ENCODE measurements around the gene TMEM167B.

TMEM167B gene

GRCh38 chr1:109083501-109083900 lies 7.1 kb upstream of the TMEM167B start:
- DNase-seq = no peak

DNA sequence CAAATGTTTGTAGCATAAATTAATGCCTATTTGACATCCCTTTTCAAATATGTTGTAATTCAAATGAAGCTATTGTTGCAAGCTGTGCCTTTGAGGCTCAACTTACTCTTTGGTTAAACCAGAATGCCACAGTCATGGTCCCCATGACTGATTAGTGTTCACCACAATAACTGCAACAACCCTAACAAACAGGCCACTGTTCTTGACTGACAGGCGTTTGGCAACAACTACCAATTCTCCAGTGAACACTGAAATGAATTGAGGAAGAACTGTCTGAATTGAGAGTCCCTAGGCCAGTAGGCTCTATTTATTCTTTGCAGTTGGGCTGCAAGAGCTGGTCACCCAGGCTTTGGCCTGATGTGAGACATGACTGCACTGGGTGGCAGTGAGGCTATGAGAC lies 6.6 kb upstream of the TMEM167B start:
- no peak for DNase-seq

- DNase-seq = no peak
Observed at GRCh38 chr1:109084563-109085517, 5.7 kb upstream of the TMEM167B start.

- DNase-seq = peak; percentile 23 to 43
Observed at GRCh38 chr1:109089242-109090015, 1.1 kb upstream of the TMEM167B start.

DNA sequence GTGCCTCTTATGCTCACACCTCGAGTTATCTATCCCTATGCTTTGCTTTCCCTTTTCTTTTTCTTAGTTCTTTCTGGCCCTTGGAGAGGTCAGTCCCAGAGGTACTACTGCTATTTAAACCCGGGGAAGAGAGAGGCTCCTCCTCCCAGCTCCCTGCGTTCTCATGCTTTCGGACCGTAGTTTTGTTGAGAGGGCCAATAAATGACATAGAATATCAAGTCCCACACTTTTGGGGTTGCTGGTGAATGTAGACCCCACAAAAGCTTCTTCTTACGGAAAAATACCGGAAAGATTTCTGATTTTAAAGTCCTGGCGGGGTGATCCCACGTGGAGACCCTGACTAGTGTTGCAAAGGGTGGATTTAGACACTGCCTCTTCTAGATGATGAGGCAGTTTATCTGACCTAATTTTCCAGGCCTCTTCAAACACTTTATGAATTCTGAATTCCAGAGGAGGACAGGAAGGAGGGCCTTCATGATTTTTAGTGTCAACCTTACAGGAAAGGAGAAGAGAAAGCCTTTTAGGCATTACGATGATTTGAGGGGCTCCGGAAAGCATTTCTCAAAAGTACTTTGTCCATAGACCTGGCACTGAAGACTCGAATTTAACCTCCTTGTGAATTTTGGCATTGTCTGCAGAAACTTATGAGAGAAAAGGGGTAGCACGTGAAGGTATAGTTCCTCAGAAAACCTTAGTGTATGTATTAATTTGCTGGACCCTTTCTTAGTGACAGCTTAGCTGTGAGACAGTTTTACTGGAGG lies 694 bp downstream of the TMEM167B start:
- DNase-seq = no peak

GRCh38 chr1:109091839-109092193 lies 1.3 kb downstream of the TMEM167B start:
- no peak for DNase-seq

DNA sequence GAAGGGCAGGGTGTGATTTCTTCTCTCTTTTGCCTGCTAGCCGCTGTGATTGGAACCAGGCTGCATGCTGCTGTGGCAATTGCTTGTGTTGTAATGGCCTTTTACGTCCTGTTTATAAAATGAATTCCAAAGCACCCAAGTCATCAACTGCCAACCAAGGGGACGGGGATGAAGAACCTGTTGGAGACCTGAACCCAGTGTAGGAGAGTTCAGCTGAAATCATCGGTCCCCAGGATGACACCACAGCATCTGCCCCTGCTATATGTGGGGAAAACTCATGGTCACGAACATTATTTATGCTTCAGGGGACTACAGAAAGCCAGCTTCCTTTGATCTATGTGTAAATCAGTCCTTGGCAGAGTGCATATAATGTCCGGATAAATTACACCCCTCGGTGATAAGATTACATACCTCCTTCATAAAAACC lies 3.8 kb downstream of the TMEM167B start:
- no peak for DNase-seq

DNA sequence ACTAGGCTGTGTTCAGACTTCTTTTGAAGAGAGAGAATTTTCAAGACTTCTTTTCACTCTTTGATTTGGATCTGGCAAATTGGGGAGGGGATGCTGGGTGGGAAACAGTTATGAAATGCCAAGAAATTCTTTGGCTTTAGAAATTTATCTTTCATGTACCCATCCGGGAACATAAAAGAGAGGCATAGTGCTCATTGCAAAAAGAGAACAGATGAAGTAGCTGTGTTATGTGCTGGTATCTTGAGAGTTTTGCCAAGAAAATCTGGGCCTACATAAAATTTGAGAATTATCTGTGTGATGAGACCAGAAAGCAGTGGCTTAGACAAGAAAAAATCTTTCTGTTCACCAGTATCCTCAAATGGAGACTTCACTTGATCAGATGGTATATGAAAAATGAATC lies 4.3 kb downstream of the TMEM167B start:
- no peak for DNase-seq

DNA sequence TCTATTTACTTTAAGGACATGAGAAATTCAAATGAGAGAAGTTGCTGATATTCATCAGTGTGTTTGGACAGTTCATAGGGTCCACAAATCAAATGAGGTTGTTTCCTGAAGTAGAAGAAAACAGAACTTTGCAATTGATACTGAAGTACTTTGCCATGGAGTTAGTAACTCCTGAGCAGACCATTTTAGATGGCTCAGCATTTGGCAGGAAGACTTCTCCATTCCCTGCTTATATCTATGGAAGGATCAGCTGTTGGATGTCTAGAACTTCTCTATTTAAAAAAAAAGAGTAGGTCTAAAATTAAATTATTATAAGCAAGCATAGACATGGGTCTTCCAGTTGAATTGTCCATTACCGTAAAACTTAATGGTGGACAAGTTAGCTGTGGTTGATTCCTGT lies 5.1 kb downstream of the TMEM167B start:
- DNase-seq = no peak

DNA sequence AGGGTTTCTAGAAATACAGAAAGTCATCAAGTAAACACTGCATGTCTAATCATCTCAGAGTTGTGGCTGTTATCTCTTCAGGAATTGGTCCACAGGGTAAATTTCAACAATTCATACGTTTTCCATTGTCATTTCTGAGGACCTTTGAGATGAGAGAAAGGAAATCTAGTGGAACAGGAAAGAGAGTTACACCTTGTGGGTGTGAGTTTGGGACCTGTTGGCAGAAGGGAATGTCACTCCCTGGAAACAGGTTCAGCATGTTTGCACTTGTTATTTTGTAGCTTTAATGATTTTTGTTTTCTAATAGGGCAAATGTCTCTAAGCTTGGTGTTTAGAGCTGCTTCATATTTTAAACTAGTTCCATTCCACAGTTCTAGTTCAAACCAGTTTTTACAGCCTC lies 5.6 kb downstream of the TMEM167B start:
- no peak for DNase-seq

DNA sequence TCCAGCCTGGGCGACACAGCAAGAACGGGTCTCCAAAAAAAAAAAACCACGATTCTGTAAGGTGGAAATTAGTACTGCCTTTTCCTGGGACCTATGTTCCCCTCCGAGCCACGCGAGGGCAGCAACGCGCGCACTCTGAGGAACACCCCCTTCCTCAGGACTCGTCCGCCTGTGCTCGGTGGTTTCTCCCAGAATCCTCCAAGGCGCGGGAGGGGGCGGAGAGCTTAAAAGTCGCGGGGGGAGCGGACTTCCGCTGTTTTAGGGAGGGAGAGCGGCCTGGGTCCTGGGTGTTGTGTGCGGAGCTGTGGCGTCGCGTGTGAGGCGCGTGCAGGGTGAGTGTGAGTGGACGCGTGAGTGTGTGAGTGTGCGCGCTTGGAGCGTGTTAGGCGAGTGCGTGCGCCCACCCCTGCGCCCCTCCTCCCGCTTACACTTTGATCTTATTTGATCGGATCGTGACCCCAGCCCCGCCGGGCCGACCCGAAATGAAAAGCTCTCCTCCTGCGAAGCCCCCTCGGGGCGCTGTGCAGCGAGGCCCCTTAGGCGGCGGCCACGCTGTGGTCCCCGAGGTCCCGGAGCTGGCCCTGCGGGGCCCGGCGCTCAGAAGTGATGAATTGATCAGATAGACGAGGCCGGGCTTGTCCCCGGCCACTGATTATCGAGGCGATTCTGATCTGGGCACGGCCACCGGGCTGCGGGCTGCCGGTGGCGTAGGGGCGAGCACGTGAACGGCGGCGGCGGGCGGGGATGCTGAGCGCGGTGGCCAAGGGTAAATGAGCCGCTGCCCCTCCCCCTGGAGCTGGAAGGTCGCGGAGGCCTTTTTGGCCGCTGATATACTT lies 9.6 kb downstream of the TMEM167B start:
- peak; percentile 97 for DNase-seq

- DNase-seq = no peak
Observed at GRCh38 chr1:109104364-109105151, 14.0 kb downstream of the TMEM167B start.

GRCh38 chr1:109105881-109106280 lies 15.3 kb downstream of the TMEM167B start:
- no peak for DNase-seq

GRCh38 chr1:109107785-109108184 lies 17.2 kb downstream of the TMEM167B start:
- no peak for DNase-seq

GRCh38 chr1:109109906-109110305 lies 19.3 kb downstream of the TMEM167B start:
- DNase-seq = no peak

DNA sequence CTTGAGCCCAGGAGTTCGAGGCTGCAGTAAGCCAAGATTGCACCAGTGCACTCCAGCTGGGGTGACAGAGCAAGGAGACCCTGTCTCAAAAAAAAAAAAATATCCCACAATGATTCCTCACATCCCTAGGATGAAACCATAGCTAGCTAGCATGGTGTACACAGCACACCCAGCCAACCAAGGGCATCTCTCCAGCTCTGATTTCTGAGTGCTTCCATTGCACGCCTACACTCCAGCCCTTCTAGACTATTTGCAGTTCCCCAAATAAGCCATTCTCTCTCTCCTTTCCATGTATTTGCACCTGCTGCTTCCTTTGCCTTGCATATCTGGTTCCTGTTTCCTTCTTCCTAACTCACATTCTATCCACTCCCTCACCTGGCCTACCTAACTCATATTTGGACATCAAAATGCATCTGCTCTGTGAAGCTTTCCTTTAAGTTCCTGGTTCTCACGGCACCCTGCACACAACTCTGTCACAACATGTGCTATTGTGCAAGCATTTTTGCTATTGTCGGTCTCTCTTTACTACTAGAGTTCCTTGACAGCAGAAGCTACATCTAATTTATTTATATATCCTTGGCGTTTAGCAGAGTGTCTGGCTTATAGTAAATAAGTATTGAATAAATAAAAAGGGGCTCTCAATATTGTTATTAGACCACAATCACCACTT lies 21.0 kb downstream of the TMEM167B start:
- no peak for DNase-seq

DNA sequence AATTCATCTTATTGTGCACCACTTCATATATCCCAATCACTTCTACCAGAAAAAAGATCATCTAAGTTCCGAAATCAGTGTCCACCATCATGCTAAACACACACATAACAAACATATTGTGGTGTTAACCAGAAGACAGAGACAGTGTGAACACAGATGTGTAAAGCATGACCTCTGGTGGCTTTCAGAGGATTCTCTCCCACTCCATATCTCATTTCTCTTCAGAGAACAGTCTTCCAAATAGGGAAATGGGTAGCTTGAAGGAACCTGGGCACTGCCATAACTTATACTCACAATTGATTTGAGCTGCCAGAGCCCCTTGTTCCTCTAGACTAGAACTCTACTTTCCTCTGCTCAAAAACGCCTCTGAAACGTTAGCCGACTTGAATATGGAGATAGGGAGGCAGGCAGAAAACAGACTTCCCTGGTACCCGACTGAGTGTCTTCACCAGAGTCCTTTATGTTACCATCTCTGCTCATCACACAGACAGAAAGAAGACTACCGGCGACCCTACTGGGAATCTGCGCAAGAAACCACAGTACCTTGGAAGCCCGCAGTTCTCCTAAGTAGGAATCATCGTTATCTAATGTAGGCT lies 21.6 kb downstream of the TMEM167B start:
- peak in 1 of 2 donors; percentile 40 for DNase-seq

DNA sequence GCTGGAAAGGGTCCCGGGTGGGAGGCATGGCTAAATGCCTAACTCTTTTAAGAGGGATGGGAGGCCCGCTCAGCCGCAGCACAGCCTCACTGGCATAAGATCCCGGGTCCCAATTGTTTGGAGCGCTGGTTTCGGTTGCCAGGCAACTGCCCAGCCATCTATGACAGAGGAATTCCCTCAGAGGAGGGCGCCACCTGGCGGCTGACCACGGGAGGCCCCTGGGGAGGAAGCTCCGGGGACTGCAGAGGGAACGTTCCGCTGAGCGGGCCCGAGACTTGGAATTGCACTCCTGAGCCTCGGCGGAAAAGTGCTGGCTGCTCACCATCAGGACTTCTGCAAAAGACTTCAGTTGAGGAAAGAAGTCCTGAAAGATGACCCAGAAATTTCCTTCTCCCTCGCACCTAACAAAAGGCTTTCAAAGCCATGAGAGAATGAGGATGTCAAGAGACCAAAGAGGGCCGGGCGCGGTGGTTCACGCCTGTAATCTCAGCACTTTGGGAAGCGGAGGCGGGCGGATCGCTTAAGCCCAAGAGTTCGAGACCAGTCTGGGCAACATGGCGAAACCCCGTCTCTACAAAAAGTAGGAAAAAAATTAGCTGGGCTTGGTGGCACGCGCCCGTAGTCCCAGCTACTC lies 22.2 kb downstream of the TMEM167B start:
- peak; percentile 91 to 93 for DNase-seq

- peak; percentile 93 to 94 for DNase-seq
Observed at GRCh38 chr1:109113590-109114341, 23.2 kb downstream of the TMEM167B start, which contains the start of gene ELAPOR1. Gene ELAPOR1 (plus strand): TSS chr1:109114115. CDS start chr1:109114184, 69 bp downstream.
